Measurements from ENCODE around the gene CSRNP2.

CSRNP2 gene

DNA sequence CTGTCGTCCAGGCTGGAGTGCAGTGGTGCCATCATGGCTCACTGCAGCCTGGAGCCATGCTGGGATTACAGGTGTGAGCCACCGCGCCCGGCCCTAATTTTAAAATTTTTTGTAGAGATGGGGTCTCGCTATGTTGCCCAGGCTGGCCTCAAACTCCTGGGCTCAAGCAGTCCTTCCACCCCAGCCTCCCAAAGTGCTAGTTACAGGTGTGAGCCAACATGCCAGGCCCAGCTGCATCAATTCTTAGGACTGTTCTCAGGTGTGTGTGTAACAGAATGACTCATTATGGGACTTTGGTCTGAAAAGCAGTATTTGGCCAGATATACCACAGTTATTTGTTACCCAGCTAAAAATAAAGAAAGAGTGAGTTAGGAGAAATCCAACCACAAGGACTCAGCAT, 17.9 kb downstream of the CSRNP2 start:
- no peak for DNase-seq (ENCODE audit: low read depth)
- TF ChIP-seq, protein P1, sequence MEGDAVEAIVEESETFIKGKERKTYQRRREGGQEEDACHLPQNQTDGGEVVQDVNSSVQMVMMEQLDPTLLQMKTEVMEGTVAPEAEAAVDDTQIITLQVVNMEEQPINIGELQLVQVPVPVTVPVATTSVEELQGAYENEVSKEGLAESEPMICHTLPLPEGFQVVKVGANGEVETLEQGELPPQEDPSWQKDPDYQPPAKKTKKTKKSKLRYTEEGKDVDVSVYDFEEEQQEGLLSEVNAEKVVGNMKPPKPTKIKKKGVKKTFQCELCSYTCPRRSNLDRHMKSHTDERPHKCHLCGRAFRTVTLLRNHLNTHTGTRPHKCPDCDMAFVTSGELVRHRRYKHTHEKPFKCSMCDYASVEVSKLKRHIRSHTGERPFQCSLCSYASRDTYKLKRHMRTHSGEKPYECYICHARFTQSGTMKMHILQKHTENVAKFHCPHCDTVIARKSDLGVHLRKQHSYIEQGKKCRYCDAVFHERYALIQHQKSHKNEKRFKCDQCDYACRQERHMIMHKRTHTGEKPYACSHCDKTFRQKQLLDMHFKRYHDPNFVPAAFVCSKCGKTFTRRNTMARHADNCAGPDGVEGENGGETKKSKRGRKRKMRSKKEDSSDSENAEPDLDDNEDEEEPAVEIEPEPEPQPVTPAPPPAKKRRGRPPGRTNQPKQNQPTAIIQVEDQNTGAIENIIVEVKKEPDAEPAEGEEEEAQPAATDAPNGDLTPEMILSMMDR (IDR thresholded peaks at IDR 0.05; ENCODE audit: control insufficient read depth, extremely low read depth, insufficient read depth), result no peak
- no peak overlapping the region for H3K4me3 ChIP-seq (ENCODE audit: low read depth, low read length)

DNA sequence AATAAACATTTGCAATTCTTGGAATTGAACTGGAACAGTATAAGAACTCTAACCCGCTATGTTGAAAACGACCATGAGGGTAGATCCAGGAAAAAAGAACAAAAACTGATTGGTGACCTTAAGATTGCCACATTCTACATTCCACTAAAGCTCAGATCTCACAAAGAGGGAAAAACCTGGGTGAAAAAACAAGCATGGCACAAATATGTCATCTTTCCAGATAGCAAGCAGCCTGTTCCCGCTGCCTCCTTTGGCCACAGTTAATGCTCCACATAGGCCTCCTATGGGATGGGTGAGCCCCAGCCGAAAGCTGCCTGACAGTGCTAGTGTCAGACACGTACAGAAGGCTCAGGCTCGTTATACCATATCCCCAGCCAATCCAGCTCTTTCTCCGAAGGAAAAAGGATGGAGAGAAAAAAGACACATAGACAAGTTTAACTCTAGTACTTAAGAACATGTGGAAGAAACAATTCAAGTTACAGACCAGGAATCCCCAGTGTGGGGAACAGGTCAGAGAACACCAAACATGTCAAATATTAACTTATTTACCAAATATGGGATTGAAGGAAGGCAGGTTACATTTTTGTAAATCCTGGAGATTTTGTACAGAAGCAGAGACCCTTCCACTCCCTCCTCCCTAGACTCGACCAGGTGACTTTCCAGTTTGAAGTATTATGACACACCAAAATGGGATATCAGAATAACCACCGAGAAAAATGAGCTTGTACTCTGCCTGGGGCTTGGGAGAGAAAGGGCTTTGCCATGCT, 20.6 kb downstream of the CSRNP2 start:
- H3K4me3 ChIP-seq (ENCODE audit: low read depth, low read length), result no peak overlapping the region
- no peak for DNase-seq (ENCODE audit: low read depth)
- TF ChIP-seq, protein P1 (IDR thresholded peaks at IDR 0.05; ENCODE audit: control insufficient read depth, extremely low read depth, insufficient read depth), result no peak

DNA sequence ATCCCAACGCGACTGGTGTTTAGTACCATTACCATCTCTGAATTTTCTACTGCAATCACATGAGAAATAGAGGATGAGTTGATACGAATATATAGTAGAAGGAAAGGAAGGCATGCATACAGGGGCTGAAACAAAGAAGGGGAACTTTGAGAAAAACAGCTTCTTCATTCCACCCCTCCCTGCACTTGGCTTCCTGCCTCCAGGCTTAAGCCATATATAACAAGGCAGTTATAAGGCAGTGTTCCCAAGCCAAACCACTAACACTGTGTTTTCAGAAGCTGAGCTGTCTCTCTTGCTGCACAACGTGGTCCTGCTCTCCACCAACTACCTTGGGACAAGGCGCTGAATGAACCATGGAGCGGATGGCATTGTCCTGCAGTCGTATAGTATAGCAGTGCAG, 24.3 kb downstream of the CSRNP2 start:
- H3K4me3 ChIP-seq (ENCODE audit: low read depth, low read length), result no peak overlapping the region
- TF ChIP-seq, protein P1 (IDR thresholded peaks at IDR 0.05; ENCODE audit: control insufficient read depth, extremely low read depth, insufficient read depth), result no peak
- DNase-seq (ENCODE audit: low read depth), result no peak

DNA sequence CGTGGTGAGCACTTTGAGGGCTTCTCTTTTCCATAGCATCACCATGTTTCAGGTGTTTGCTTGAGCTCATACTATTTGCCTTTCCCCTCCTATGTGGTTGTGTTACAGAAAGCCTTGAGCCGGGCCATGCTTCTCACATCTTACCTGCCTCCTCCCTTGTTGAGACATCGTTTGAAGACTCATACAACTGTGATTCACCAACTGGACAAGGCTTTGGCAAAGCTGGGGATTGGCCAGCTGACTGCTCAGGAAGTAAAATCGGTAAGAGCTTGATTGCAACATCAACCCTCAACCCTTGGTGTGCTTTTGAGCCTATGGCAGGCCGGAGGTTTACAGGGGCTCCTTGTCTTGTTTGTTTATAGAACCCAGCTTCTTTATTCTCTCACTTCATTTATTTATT, 27.2 kb downstream of the CSRNP2 start:
- TF ChIP-seq, protein P1 (IDR thresholded peaks at IDR 0.05; ENCODE audit: control insufficient read depth, extremely low read depth, insufficient read depth), result no peak
- no peak for DNase-seq (ENCODE audit: low read depth)

DNA sequence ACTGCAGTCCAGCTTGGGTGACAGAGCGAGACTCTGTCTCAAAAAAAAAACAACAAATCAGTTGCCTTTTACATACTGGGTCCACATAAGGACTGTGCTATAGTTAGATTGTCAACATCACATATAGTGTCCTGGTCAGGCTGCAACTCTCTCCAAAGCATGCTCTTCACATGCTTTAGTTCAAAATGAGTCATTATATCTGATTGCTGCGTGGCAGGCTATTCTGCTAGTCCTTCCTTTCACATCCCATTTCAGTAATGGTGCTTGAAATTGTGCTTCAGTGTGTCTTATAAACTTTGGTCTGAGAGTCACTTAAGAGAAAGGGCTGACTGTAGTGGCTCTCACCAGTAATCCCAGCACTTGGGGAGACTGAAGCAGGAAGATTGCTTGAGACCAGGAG, 28.3 kb downstream of the CSRNP2 start:
- no peak overlapping the region for H3K4me3 ChIP-seq (ENCODE audit: low read depth, low read length)
- TF ChIP-seq, protein P1 (IDR thresholded peaks at IDR 0.05; ENCODE audit: control insufficient read depth, extremely low read depth, insufficient read depth), result no peak
- DNase-seq (ENCODE audit: low read depth), result no peak

More for the DNA sequence above, 27.2 kb downstream of the CSRNP2 start:
- H3K4me3 ChIP-seq (ENCODE audit: low read depth, low read length), result no peak overlapping the region

DNA sequence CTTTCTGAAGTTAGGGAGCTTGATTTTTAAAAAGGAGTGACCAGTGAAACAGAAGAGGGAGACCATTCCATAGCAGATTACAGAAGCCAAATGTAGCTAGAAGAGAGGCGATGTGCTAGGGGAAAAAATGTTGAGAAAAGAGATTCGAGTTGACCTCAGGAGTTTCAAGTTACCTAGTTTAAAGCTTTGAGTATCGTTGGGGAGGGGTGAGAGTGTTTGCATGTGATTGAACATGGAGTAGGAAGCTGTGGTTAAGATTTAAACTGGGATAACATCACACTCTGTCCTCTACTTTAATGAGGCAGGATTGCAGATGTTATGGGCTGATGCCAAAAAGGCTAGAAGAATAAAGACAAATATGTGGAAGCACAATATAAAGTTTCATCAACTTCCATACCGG, 31.6 kb downstream of the CSRNP2 start:
- DNase-seq (ENCODE audit: low read depth), result no peak
- H3K4me3 ChIP-seq (ENCODE audit: low read depth, low read length), result no peak overlapping the region
- TF ChIP-seq, protein P1 (IDR thresholded peaks at IDR 0.05; ENCODE audit: control insufficient read depth, extremely low read depth, insufficient read depth), result no peak

DNA sequence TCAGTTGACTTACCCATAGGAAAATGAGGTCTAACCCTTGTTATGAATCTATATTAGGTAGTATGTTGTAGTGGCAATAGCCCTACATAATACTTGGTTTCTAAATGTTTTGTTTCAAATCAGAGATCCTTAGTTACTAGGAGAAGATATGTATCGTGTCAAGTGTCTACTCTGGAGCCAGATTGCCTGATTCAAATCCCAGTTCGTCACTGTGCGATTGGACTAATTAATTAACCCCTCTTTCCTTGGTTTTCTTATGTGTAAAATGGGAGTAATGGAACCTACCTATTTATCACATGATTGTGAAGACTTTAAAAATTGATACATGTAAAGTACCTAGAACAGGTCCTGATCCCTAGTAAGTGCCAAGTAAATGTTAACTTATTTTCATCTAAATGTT, 33.9 kb downstream of the CSRNP2 start:
- H3K4me3 ChIP-seq (ENCODE audit: low read depth, low read length), result peak overlapping the region; percentile 87
- no peak for DNase-seq (ENCODE audit: low read depth)
- TF ChIP-seq, protein P1 (IDR thresholded peaks at IDR 0.05; ENCODE audit: control insufficient read depth, extremely low read depth, insufficient read depth), result no peak
